Upper lobe of left lung (tissue), 6 donors: ENCODE results near the gene GLUD1. TPM values are rescaled to one million over a fixed set of nuclear protein-coding genes. Genes with fewer than 3 reads are reported as not detected.
"Not testable (repeated sequence)": the region's sequence is repeated elsewhere in the genome, so short reads cannot be mapped to it uniquely, and the experiment has no call there.

Experiments used
- ATAC-seq, 2 donors: fragments of 200-7000 bp; cut with Tn5 transposase; one replicate each; pipeline ENCODE4 v1.9.1; 2022; ENCODE audit warnings: mild to moderate bottlenecking in 2 of 2, moderate library complexity in 2 of 2; ENCODE audit not compliant: low FRiP score in 2 of 2
- DNase-seq, 2 donors: peaks; one replicate each; pipeline ENCODE4 v3.0.0-alpha.2; 2019 to 2020
- H3K27ac ChIP-seq, 4 donors: fragments of 200-600 bp; sonication (generic); one replicate each; pipeline ENCODE4 v1.5.1; 2016 to 2019
- H3K27me3 ChIP-seq, 4 donors: fragments of 200-600 bp; sonication (generic); one replicate each; pipeline ENCODE4 v1.5.1; 2017 to 2019
- H3K36me3 ChIP-seq, 4 donors: fragments of 200-600 bp; sonication (generic); one replicate each; pipeline ENCODE4 v1.5.1; 2016 to 2019
- H3K4me1 ChIP-seq, 4 donors: fragments of 200-600 bp; sonication (generic); one replicate each; pipeline ENCODE4 v1.5.1; 2018 to 2019
- H3K4me3 ChIP-seq, 4 donors: fragments of 200-600 bp; sonication (generic); one replicate each; pipeline ENCODE4 v1.5.1; 2017 to 2019; ENCODE audit warnings: mild to moderate bottlenecking in 2 of 4, moderate library complexity in 1 of 4
- H3K9me3 ChIP-seq, 4 donors: fragments of 200-600 bp; sonication (generic); one replicate each; pipeline ENCODE4 v1.5.1; 2018 to 2019
- CTCF ChIP-seq, 6 experiments: fragments of 450-650 bp in 4 of 6; fragments of 200-600 bp in 2 of 6; sonication (generic) in 2 of 6; IDR thresholded peaks; one replicate each; pipeline ENCODE4 v1.5.1; 2016 to 2019; ENCODE audit warnings: antibody characterized with exemption in 6 of 6
- EP300 ChIP-seq, 4 donors: sonication (generic); formaldehyde crosslinking; IDR thresholded peaks; one replicate each; pipeline ENCODE4 v1.5.1; 2017; ENCODE audit warnings: antibody characterized with exemption in 4 of 4, control low read depth in 2 of 4
- POLR2A ChIP-seq, 4 donors: fragments of 450-650 bp; IDR thresholded peaks; one replicate each; pipeline ENCODE4 v1.5.1; 2016 to 2017; ENCODE audit warnings: antibody characterized with exemption in 4 of 4, mild to moderate bottlenecking in 2 of 4
- POLR2AphosphoS5 ChIP-seq, 2 donors: sonication (generic); formaldehyde crosslinking; IDR thresholded peaks; one replicate each; pipeline ENCODE4 v1.5.1; 2017; ENCODE audit warnings: antibody characterized with exemption in 2 of 2
- WGBS, 2 donors: methylation state at CpG; one replicate each; pipeline ENCODE4 v1.1.5; 2017 to 2018; 5-methylcytosine and 5-hydroxymethylcytosine counted together
- total RNA-seq, 6 donors: library from RNA; depleted of rRNA in 4 of 6; stranded (reverse); fragments of >200 nt in 4 of 6; gene quantifications; one replicate each; pipeline versions ENCODE4 v1.1.0 to v1.2.1, GENCODE V29; 2016 to 2021
- donor health status: DM: no; HTN: no; CAD: no; lungs with moderate emphysema.
- donor health status: DM: no; HTN: yes; CAD: no; lungs with severe emphysema.

Gene GLUD1
- total RNA-seq, 6 donors from 2014 or later, result 66.0 to 144 (median 116) TPM

- Histone ChIP-seq H3K4me3 (no peak overlapping the region), H3K27ac (no peak overlapping the region)
These were observed 9.1 kb downstream of the GLUD1 start for GRCh38 chr10:87085537-87085936.

GRCh38 chr10:87084291-87084782 is 10.3 kb downstream of the GLUD1 start:
- not testable (repeated sequence) for H3K27me3 ChIP-seq, H3K36me3 ChIP-seq, H3K9me3 ChIP-seq, DNase-seq, H3K4me3 ChIP-seq
- peak; percentile 15 to 73 for ATAC-seq
- H3K27ac ChIP-seq, result peak overlapping the region; percentile 35 to 73 (median 67)
- H3K4me1 ChIP-seq, result peaks cover 15 to 48% (median 29%) of the 10 kb centered on the region in 4 donors

More at GRCh38 chr10:87085537-87085936, 9.1 kb downstream of the GLUD1 start:
- WGBS, 2 donors, result 97% methylated on average over 1 of the region's 1 CpG
- H3K36me3 ChIP-seq, result no peaks in the 10 kb centered on the region
- H3K9me3 ChIP-seq, result no peaks in the 10 kb centered on the region
- H3K27me3 ChIP-seq, result no peaks in the 10 kb centered on the region
- ATAC-seq (no peak), DNase-seq (no peak)
- TF ChIP-seq POLR2A (IDR thresholded peaks at IDR 0.05) (no peak), CTCF (IDR thresholded peaks at IDR 0.05) (no peak), POLR2AphosphoS5 (IDR thresholded peaks at IDR 0.05) (no peak), EP300 (IDR thresholded peaks at IDR 0.05) (no peak)
- peaks cover 18 to 57% (median 36%) of the 10 kb centered on the region in 4 donors for H3K4me1 ChIP-seq

GRCh38 chr10:87083576-87084290 is 10.9 kb downstream of the GLUD1 start:
- not testable (repeated sequence) for DNase-seq
- WGBS, 2 donors, result 37 to 42% methylated on average over 5 of the region's 5 CpGs
- H3K4me1 ChIP-seq, result peaks cover 15 to 45% (median 29%) of the 10 kb centered on the region in 4 donors

GRCh38 chr10:87082219-87082618 is 12.4 kb downstream of the GLUD1 start:
- WGBS, 2 donors, result 32 to 55% methylated on average over 1 of the region's 1 CpG
- not testable (repeated sequence) for H3K27me3 ChIP-seq, H3K36me3 ChIP-seq, H3K4me3 ChIP-seq, H3K9me3 ChIP-seq, DNase-seq
- peak overlapping the region; percentile 42 to 73 (median 62) for H3K27ac ChIP-seq
- H3K4me1 ChIP-seq, result peaks cover 15 to 36% (median 28%) of the 10 kb centered on the region in 4 donors
- ATAC-seq, result peak in 1 of 2 donors; percentile 63

More at GRCh38 chr10:87083576-87084290, 10.9 kb downstream of the GLUD1 start:
- peak overlapping the region; percentile 35 to 73 (median 67) for H3K27ac ChIP-seq
- peak; percentile 53 to 89 for ATAC-seq
- not testable (repeated sequence) for H3K9me3 ChIP-seq, H3K4me3 ChIP-seq, H3K27me3 ChIP-seq, H3K36me3 ChIP-seq

- not testable (repeated sequence) for H3K9me3 ChIP-seq, DNase-seq, H3K27me3 ChIP-seq, H3K4me3 ChIP-seq, H3K36me3 ChIP-seq, ATAC-seq
- 80% methylated on average over 2 of the region's 3 CpGs; no CpG with 5 or more reads in 1 of the 2 donors for WGBS, 2 donors
- peak overlapping the region in 3 of 4 donors; percentile 9 to 60 (median 42) for H3K27ac ChIP-seq
- H3K4me1 ChIP-seq, result peaks cover 15 to 33% (median 27%) of the 10 kb centered on the region in 4 donors
These were observed 13.1 kb downstream of the GLUD1 start for GRCh38 chr10:87081574-87081973.

GRCh38 chr10:87080621-87081020 is 14.0 kb downstream of the GLUD1 start:
- H3K4me1 ChIP-seq, result peaks cover 15 to 33% (median 27%) of the 10 kb centered on the region in 4 donors
- not testable (repeated sequence) for H3K4me3 ChIP-seq, H3K9me3 ChIP-seq, H3K27me3 ChIP-seq, H3K36me3 ChIP-seq, ATAC-seq
- WGBS, 2 donors, result 91% methylated on average over 6 of the region's 31 CpGs; no CpG with 5 or more reads in 1 of the 2 donors
- H3K27ac ChIP-seq, result peak overlapping the region in 1 of 4 donors; percentile 54
- peak in 1 of 2 donors; percentile 63 for DNase-seq

GRCh38 chr10:87079106-87079836 is 15.4 kb downstream of the GLUD1 start:
- DNase-seq, result no peak
- WGBS, 2 donors, result 84% methylated on average over 11 of the region's 11 CpGs
- Histone ChIP-seq H3K27ac (no peak overlapping the region), H3K4me1 (peaks cover 9 to 25% (median 23%) of the 10 kb centered on the region in 4 donors), H3K36me3 (peaks cover 0 to 17% (median 3%) of the 10 kb centered on the region in 4 donors), H3K27me3 (no peaks in the 10 kb centered on the region), H3K4me3 (no peak overlapping the region), H3K9me3 (no peaks in the 10 kb centered on the region)
- TF ChIP-seq CTCF (IDR thresholded peaks at IDR 0.05), result no peak
- ATAC-seq, result no peak

GRCh38 chr10:87076421-87076820 is 18.2 kb downstream of the GLUD1 start:
- ATAC-seq, DNase-seq, H3K27me3 ChIP-seq, H3K27ac ChIP-seq, H3K4me1 ChIP-seq, H3K9me3 ChIP-seq, H3K4me3 ChIP-seq: not testable (repeated sequence)
- H3K36me3 ChIP-seq, result peaks cover 0 to 44% (median 13%) of the 10 kb centered on the region in 4 donors
- 81 to 85% methylated on average over 2 of the region's 2 CpGs for WGBS, 2 donors
